Left colon (tissue), 2 donors: ENCODE measurements around the gene CSNK1E. TPM values are rescaled to one million over a fixed set of nuclear protein-coding genes. Genes with fewer than 3 reads are reported as not detected.

Source experiments
- ATAC-seq: fragments of 200-7000 bp; cut with Tn5 transposase; one replicate; pipeline ENCODE4 v1.9.1; 2020; ENCODE audit warnings: mild to moderate bottlenecking, moderate library complexity
- DNase-seq, 2 donors: peaks; one replicate each; pipeline ENCODE4 v3.0.0-alpha.2; 2020
- intact Hi-C, 2 donors: fragments of 100-400 bp; cut with DNase I in 1 of 2; cut with micrococcal nuclease in 1 of 2; formaldehyde crosslinking; loops; one replicate each; pipeline versions ENCODE4 v1.11.2 to v1.14.0; 2022; cut with DNase I, micrococcal nuclease
- total RNA-seq, 2 donors: library from RNA; stranded (reverse); fragmentation: NEBNext Ultra II Directional; extraction: Animal tissue kit (Norgen Biotek cat#: 25700); gene quantifications; one replicate each; pipeline ENCODE4 v1.2.1, GENCODE V29; 2021
- donor health status: DM: no; HTN: no; CAD: no.
- donor health status: DM: yes; HTN: yes; CAD: no.

The CSNK1E gene
- total RNA-seq, 2 donors from 2014 or later: 76.5 to 90.4 TPM

- intact Hi-C loops: no loop called here
Observed at GRCh38 chr22:38312261-38312800, 4.9 kb downstream of the CSNK1E start.

GRCh38 chr22:38311323-38311620 lies 6.0 kb downstream of the CSNK1E start:
- DNase-seq (no peak), ATAC-seq (no peak)
- intact Hi-C loops: no loop called here

More at GRCh38 chr22:38312261-38312800, 4.9 kb downstream of the CSNK1E start:
- ATAC-seq (no peak), DNase-seq (no peak)

GRCh38 chr22:38310518-38311322 lies 6.5 kb downstream of the CSNK1E start:
- no peak for ATAC-seq
- DNase-seq: peak in 1 of 2 donors; percentile 26
- intact Hi-C loops: no loop called here

GRCh38 chr22:38309614-38310517 lies 7.4 kb downstream of the CSNK1E start:
- ATAC-seq (no peak), DNase-seq (no peak)
- intact Hi-C loops: no loop called here

- no peak for ATAC-seq
- intact Hi-C loops: no loop called here
- DNase-seq: no peak
Observed at GRCh38 chr22:38308791-38309498, 8.3 kb downstream of the CSNK1E start.

GRCh38 chr22:38305471-38306448 lies 11.5 kb downstream of the CSNK1E start:
- ATAC-seq: peak; percentile 73
- intact Hi-C loops: no loop called here
- peak; percentile 59 to 70 for DNase-seq

- intact Hi-C loops: no loop called here
- ATAC-seq (no peak), DNase-seq (no peak)
Observed at GRCh38 chr22:38304526-38304925, 12.7 kb downstream of the CSNK1E start.

GRCh38 chr22:38303974-38304373 lies 13.3 kb downstream of the CSNK1E start:
- DNase-seq: no peak
- no peak for ATAC-seq
- intact Hi-C loops: no loop called here

GRCh38 chr22:38302906-38303305 lies 14.3 kb downstream of the CSNK1E start:
- intact Hi-C loops: no loop called here
- ATAC-seq (no peak), DNase-seq (no peak)

- ATAC-seq (no peak), DNase-seq (no peak)
- intact Hi-C loops: no loop called here
Observed at GRCh38 chr22:38300946-38301345, 16.3 kb downstream of the CSNK1E start.

- peak; percentile 64 for ATAC-seq
- DNase-seq: no peak
- intact Hi-C loops: no loop called here
Observed at GRCh38 chr22:38300197-38300945, 16.9 kb downstream of the CSNK1E start.

- ATAC-seq (no peak), DNase-seq (no peak)
- intact Hi-C loops: no loop called here
Observed at GRCh38 chr22:38299770-38300102, 17.5 kb downstream of the CSNK1E start.

GRCh38 chr22:38298312-38299005 lies 18.8 kb downstream of the CSNK1E start:
- peak; percentile 46 for ATAC-seq
- peak in 1 of 2 donors; percentile 42 for DNase-seq
- intact Hi-C loops: no loop called here

- DNase-seq: no peak
- intact Hi-C loops: no loop called here
- no peak for ATAC-seq
Observed at GRCh38 chr22:38296372-38296771, 20.9 kb downstream of the CSNK1E start.

- no peak for DNase-seq
- ATAC-seq: no peak
Observed at GRCh38 chr22:38295863-38296262, 21.4 kb downstream of the CSNK1E start.

GRCh38 chr22:38295339-38295738 lies 21.9 kb downstream of the CSNK1E start:
- ATAC-seq (no peak), DNase-seq (no peak)
- intact Hi-C loops: no loop called here

More at GRCh38 chr22:38295863-38296262, 21.4 kb downstream of the CSNK1E start:
- intact Hi-C loops: no loop called here

GRCh38 chr22:38294193-38294592 lies 23.0 kb downstream of the CSNK1E start:
- ATAC-seq (no peak), DNase-seq (no peak)
- intact Hi-C loops: no loop called here
